ENCODE results near the gene VPS13A. TPM values are rescaled to one million over a fixed set of nuclear protein-coding genes. Genes with fewer than 3 reads are reported as not detected.

VPS13A gene
- total and polyA plus RNA-seq, 2 of the 13 experiments (the other 11 are each of a cell fraction or from before 2014, with no cell fraction given): 20.4 to 20.7 TPM

DNA sequence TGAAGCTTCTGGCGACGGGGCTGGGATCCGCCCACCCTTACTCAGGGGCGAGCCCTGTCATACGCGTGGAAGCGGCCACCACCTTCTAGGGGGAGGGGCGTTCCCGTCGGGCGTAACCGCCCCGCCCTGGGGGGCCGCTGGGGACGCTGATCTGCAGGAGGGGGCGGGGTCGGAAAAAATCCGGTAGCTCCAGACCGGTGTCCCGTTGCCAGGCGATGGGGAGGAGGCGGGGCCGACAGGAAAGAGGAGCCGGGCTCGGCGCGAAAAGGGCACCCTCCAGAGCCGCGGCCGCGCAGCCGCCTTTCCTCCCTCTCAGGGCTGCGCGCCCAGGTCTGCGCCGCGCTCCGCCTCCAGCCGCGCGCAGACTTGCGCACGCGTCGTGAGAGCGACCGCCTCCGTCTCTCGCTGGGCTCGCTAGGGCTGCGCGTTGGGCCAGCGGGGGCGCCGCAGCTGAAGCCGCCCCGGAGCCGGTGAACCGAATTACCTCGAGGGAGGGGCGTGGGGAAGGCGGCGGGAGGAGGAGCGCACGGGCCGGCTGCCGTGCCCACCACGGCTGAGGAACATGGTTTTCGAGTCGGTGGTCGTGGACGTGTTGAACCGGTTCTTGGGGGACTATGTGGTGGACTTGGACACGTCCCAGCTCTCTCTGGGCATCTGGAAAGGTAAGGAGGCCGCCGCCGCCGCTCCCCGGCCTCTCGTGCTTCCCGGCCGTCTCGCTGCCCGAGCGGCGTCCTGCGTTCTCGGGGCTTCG, at the start of gene VPS13A (continued):
- no peak for TF ChIP-seq SYNCRIP (IDR thresholded peaks at IDR 0.05; ENCODE audit: insufficient read depth, low read depth, low read length)
- no peak for TF ChIP-seq HNRNPUL1 (IDR thresholded peaks at IDR 0.05; ENCODE audit: low read depth, low read length)
- TF ChIP-seq ELK4 (CRISPR knock-in tag; IDR thresholded peaks at IDR 0.05; ENCODE audit: borderline replicate concordance): no peak
- no peak for TF ChIP-seq ZNF260 (CRISPR knock-in tag; IDR thresholded peaks at IDR 0.05; ENCODE audit: borderline replicate concordance, low read depth)
- TF ChIP-seq, protein P1, sequence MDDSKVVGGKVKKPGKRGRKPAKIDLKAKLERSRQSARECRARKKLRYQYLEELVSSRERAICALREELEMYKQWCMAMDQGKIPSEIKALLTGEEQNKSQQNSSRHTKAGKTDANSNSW (CRISPR knock-in tag; IDR thresholded peaks at IDR 0.05; ENCODE audit: borderline replicate concordance): no peak
- TF ChIP-seq ZNF468 (CRISPR knock-in tag; IDR thresholded peaks at IDR 0.05): 0 out of 2 replicates have a peak, but pooled peaks have one; percentile 20
- no peak for TF ChIP-seq TEAD2 (CRISPR knock-in tag; IDR thresholded peaks at IDR 0.05)
- TF ChIP-seq RAD21 (CRISPR knock-in tag; IDR thresholded peaks at IDR 0.05): 0 out of 2 replicates have a peak, but pooled peaks have one; percentile 20
- TF ChIP-seq ZNF850 (CRISPR knock-in tag; conservative IDR thresholded peaks at IDR 0.05): no peak
- TF ChIP-seq, protein P2, sequence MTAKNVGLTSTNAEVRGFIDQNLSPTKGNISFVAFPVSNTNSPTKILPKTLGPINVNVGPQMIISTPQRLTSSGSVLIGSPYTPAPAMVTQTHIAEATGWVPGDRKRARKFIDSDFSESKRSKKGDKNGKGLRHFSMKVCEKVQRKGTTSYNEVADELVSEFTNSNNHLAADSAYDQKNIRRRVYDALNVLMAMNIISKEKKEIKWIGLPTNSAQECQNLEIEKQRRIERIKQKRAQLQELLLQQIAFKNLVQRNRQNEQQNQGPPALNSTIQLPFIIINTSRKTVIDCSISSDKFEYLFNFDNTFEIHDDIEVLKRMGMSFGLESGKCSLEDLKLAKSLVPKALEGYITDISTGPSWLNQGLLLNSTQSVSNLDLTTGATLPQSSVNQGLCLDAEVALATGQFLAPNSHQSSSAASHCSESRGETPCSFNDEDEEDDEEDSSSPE (CRISPR knock-in tag; IDR thresholded peaks at IDR 0.05): peak; percentile 80
- no peak for TF ChIP-seq KIAA2018 (CRISPR knock-in tag; IDR thresholded peaks at IDR 0.05; ENCODE audit: borderline replicate concordance)
- TF ChIP-seq ZNF354B (CRISPR knock-in tag; IDR thresholded peaks at IDR 0.05): no peak
- TF ChIP-seq RORA (CRISPR knock-in tag; IDR thresholded peaks at IDR 0.05): no peak
- peak; percentile 76 for TF ChIP-seq TAF1 (CRISPR knock-in tag; IDR thresholded peaks at IDR 0.05)
- no peak for TF ChIP-seq ZNF484 (CRISPR knock-in tag; IDR thresholded peaks at IDR 0.05; ENCODE audit: borderline replicate concordance, low read depth)
- TF ChIP-seq ZC3H4 (CRISPR knock-in tag; IDR thresholded peaks at IDR 0.05; ENCODE audit: borderline replicate concordance): no peak

Measured in HepG2 (cell line).